ENCODE results near the gene TCIRG1.

DNA sequence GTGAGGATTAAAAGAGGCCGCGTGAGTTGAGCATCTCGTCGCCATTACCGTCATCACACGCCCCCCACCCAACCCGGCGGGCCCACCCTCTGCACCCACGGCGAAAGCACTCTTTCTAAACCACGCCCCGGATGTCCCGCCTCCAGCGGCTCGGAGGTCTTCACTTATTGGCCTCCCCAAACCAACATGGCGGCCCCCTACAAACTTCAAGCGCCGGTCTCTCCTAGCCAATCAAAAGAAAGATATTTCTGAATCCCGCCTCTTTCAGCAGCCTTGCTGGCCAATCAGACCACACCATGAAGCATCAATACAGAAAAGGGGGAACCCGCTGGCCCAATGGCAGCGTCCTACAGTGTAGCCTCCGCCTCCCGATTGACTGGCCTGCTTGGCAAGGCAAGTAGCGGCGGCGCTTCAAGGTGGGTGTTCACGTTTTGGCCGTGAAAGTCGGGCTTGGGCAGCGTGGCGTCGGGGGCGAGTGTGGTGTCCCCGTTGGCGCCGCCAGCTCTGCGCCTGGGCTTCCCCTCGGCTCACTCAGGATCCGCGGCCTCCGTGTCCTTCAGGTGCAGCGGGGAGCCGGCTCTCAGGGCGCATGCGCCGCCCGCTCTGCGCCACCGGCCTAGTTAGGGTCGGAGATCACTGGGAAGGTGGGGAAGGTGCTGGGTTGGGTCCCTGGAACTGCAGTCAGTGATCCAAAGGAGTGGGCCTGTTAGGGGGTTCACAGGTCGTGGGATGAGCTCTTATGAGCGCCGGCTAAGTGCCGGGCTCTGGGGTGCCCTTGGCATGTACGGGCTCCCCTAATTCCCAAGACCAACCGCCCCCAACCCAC lies 8.3 kb upstream of the TCIRG1 start, which contains the start of gene NDUFS8:
- TF ChIP-seq RAD21 (IDR thresholded peaks at IDR 0.05; ENCODE audit: low read depth): no peak
- no peak for TF ChIP-seq EP300 (IDR thresholded peaks at IDR 0.05; ENCODE audit: borderline replicate concordance)
- no peak for TF ChIP-seq CREB1 (IDR thresholded peaks at IDR 0.05; ENCODE audit: low read depth)
- TF ChIP-seq EGR1 (IDR thresholded peaks at IDR 0.05): no peak
- TF ChIP-seq, protein P1, sequence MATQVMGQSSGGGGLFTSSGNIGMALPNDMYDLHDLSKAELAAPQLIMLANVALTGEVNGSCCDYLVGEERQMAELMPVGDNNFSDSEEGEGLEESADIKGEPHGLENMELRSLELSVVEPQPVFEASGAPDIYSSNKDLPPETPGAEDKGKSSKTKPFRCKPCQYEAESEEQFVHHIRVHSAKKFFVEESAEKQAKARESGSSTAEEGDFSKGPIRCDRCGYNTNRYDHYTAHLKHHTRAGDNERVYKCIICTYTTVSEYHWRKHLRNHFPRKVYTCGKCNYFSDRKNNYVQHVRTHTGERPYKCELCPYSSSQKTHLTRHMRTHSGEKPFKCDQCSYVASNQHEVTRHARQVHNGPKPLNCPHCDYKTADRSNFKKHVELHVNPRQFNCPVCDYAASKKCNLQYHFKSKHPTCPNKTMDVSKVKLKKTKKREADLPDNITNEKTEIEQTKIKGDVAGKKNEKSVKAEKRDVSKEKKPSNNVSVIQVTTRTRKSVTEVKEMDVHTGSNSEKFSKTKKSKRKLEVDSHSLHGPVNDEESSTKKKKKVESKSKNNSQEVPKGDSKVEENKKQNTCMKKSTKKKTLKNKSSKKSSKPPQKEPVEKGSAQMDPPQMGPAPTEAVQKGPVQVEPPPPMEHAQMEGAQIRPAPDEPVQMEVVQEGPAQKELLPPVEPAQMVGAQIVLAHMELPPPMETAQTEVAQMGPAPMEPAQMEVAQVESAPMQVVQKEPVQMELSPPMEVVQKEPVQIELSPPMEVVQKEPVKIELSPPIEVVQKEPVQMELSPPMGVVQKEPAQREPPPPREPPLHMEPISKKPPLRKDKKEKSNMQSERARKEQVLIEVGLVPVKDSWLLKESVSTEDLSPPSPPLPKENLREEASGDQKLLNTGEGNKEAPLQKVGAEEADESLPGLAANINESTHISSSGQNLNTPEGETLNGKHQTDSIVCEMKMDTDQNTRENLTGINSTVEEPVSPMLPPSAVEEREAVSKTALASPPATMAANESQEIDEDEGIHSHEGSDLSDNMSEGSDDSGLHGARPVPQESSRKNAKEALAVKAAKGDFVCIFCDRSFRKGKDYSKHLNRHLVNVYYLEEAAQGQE (IDR thresholded peaks at IDR 0.05; ENCODE audit: low read depth): no peak
- TF ChIP-seq MAX (IDR thresholded peaks at IDR 0.05): peak; percentile 76
- TF ChIP-seq YY1 (IDR thresholded peaks at IDR 0.05; ENCODE audit: low read depth): peak; percentile 89
- 0 out of 2 replicates have a peak, but pooled peaks have one; percentile 20 for TF ChIP-seq NFIC (IDR thresholded peaks at IDR 0.05)
- no peak for TF ChIP-seq FOXM1 (IDR thresholded peaks at IDR 0.05; ENCODE audit: borderline replicate concordance, low read depth)
- no peak for TF ChIP-seq TEAD4 (IDR thresholded peaks at IDR 0.05)
